ENCODE results near the gene TNN.

DNA sequence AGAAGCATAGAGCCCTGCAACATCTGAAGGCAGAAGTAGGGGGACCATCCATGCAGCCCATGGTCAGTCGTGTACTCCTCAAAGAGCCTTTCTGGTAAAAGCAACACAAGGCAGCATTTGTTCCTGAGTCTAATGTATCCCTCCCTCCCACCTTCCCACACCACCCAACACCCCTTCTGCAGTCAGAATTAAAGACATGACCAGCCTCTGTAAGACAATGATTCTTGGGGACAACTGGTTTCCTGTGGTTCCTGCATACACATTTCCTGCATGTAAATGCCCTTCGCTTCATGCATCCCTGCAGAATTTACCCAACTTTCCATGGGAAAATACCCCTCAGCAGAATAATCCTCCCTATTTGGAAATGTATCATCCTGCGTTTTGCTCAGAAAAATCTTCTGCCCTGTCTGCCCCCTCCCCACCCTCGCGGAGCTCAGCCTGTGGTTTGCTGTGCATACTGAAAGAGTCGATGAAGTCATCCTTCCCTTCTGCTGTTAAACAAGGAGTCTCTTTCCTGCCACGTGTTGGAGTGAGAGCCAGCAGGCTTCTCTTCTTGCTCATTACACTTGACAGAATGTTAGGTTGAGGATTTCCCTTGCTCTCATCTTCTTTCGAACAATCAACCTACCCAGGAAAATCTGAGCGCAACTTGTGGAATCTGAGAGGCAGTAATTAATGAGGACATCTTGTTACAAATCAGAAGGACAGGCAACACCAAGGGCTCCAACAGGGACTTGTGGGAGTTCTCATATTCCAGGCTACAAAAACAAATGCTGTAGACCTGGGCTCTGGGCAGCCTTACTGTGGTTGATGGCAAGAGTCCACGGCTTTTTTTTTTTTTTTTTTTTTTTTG lies 4.7 kb downstream of the TNN start:
- TF ChIP-seq, protein P1, sequence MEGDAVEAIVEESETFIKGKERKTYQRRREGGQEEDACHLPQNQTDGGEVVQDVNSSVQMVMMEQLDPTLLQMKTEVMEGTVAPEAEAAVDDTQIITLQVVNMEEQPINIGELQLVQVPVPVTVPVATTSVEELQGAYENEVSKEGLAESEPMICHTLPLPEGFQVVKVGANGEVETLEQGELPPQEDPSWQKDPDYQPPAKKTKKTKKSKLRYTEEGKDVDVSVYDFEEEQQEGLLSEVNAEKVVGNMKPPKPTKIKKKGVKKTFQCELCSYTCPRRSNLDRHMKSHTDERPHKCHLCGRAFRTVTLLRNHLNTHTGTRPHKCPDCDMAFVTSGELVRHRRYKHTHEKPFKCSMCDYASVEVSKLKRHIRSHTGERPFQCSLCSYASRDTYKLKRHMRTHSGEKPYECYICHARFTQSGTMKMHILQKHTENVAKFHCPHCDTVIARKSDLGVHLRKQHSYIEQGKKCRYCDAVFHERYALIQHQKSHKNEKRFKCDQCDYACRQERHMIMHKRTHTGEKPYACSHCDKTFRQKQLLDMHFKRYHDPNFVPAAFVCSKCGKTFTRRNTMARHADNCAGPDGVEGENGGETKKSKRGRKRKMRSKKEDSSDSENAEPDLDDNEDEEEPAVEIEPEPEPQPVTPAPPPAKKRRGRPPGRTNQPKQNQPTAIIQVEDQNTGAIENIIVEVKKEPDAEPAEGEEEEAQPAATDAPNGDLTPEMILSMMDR (conservative IDR thresholded peaks at IDR 0.05 in 1 of 2, IDR thresholded peaks at IDR 0.05 in 1 of 2; ENCODE audit: low read depth in 1 of 2, low read length in 2 of 2): no peak
- TF ChIP-seq EZH2 (IDR thresholded peaks at IDR 0.05; ENCODE audit: low read length, missing control alignments): no peak
